CD14-positive monocyte (primary cell): ENCODE results near the gene DRC3. TPM values are rescaled to one million over a fixed set of nuclear protein-coding genes. Genes with fewer than 3 reads are reported as not detected.

ENCODE experiments used
- DNase-seq, 3 donors: peaks; one replicate each; pipeline ENCODE4 v3.0.0-alpha.2; 2011 to 2022
- H2AFZ ChIP-seq: 2 replicates; pipeline ENCODE4 v1.6.0; 2012; ENCODE audit warnings: mild to moderate bottlenecking, low read depth, low read length, inconsistent platforms; ENCODE audit not compliant: insufficient read depth, poor library complexity, severe bottlenecking
- H3K27ac ChIP-seq, 2 donors: 1 replicate in 1 of 2; 2 replicates in 1 of 2; pipeline ENCODE4 v1.5.1; 2012 to 2013; ENCODE audit warnings: low read length in 2 of 2, control low read depth in 1 of 2, inconsistent platforms in 1 of 2, low read depth in 1 of 2, mild to moderate bottlenecking in 1 of 2
- H3K27me3 ChIP-seq, 2 donors: one replicate each; pipeline versions ENCODE4 v1.6.0 to v1.6.1; 2011 to 2013; ENCODE audit warnings: low read length in 2 of 2; ENCODE audit not compliant: control insufficient read depth in 2 of 2, insufficient read depth in 2 of 2
- H3K36me3 ChIP-seq, 2 donors: replicated peaks in 1 of 2; 1 replicate in 1 of 2; 2 replicates in 1 of 2; pipeline versions ENCODE4 v1.5.1 to v1.6.1; 2012 to 2013; ENCODE audit warnings: low read length in 2 of 2, control low read depth in 1 of 2, inconsistent platforms in 1 of 2, mild to moderate bottlenecking in 1 of 2; ENCODE audit not compliant: insufficient read depth in 2 of 2, control insufficient read depth in 1 of 2
- H3K4me1 ChIP-seq, 2 donors: 1 replicate in 1 of 2; 2 replicates in 1 of 2; pipeline versions ENCODE4 v1.5.1 to v1.6.1; 2012 to 2013; ENCODE audit warnings: low read length in 2 of 2, control low read depth in 1 of 2, inconsistent platforms in 1 of 2, mild to moderate bottlenecking in 1 of 2, moderate library complexity in 1 of 2; ENCODE audit not compliant: insufficient read depth in 2 of 2, control insufficient read depth in 1 of 2
- H3K4me2 ChIP-seq: replicated peaks from 2 replicates; pipeline ENCODE3; 2012; ENCODE audit warnings: low read length, moderate library complexity, mild to moderate bottlenecking; ENCODE audit not compliant: poor library complexity, severe bottlenecking; ENCODE audit errors: extremely low read depth
- H3K4me3 ChIP-seq, 3 experiments: fragments of 200-600 bp in 1 of 3; sonication (generic) in 1 of 3; replicated peaks in 1 of 3; 1 replicate in 2 of 3; 2 replicates in 1 of 3; pipeline ENCODE4 v1.5.1; 2011 to 2013; ENCODE audit warnings: low read length in 3 of 3, mild to moderate bottlenecking in 3 of 3, control low read depth in 2 of 3, low read depth in 2 of 3, inconsistent platforms in 1 of 3, moderate library complexity in 1 of 3
- H3K79me2 ChIP-seq: 2 replicates; pipeline ENCODE4 v1.6.0; 2012; ENCODE audit warnings: mild to moderate bottlenecking, control low read depth, inconsistent platforms, low read length, moderate library complexity; ENCODE audit not compliant: insufficient read depth
- H3K9ac ChIP-seq: 2 replicates; pipeline ENCODE4 v1.6.0; 2017; ENCODE audit warnings: low read length, mild to moderate bottlenecking; ENCODE audit not compliant: insufficient read depth, poor library complexity, severe bottlenecking
- H3K9me3 ChIP-seq, 2 donors: replicated peaks in 1 of 2; 1 replicate in 1 of 2; 2 replicates in 1 of 2; pipeline versions ENCODE4 v1.5.1 to v1.6.1; 2012 to 2013; ENCODE audit warnings: low read length in 2 of 2, control low read depth in 1 of 2; ENCODE audit not compliant: control insufficient read depth in 1 of 2, insufficient read depth in 1 of 2
- H4K20me1 ChIP-seq: 2 replicates; pipeline ENCODE4 v1.6.0; 2012; ENCODE audit warnings: mild to moderate bottlenecking, low read length, control low read depth, moderate library complexity; ENCODE audit not compliant: insufficient read depth
- H3K27ac Mint-ChIP-seq, 7 donors: one replicate each; pipeline ENCODE4 v1.8.0; 2020; ENCODE audit warnings: mild to moderate bottlenecking in 7 of 7, mixed read lengths in 7 of 7, moderate library complexity in 6 of 7, inconsistent platforms in 2 of 7
- H3K27me3 Mint-ChIP-seq, 3 donors: one replicate each; pipeline ENCODE4 v1.8.0; 2021 to 2022; ENCODE audit warnings: low read depth in 3 of 3, mild to moderate bottlenecking in 3 of 3, mixed read lengths in 3 of 3, moderate library complexity in 3 of 3, inconsistent platforms in 1 of 3
- H3K36me3 Mint-ChIP-seq, 2 donors: one replicate each; pipeline ENCODE4 v1.8.0; 2020; ENCODE audit warnings: mixed read lengths in 2 of 2, inconsistent platforms in 1 of 2, mild to moderate bottlenecking in 1 of 2
- H3K4me1 Mint-ChIP-seq: one replicate; pipeline ENCODE4 v1.8.0; 2020; ENCODE audit warnings: mild to moderate bottlenecking, mixed read lengths
- H3K4me3 Mint-ChIP-seq, 2 donors: one replicate each; pipeline ENCODE4 v1.8.0; 2020; ENCODE audit warnings: mild to moderate bottlenecking in 2 of 2, mixed read lengths in 2 of 2, moderate library complexity in 1 of 2
- H3K9me3 Mint-ChIP-seq, 7 donors: one replicate each; pipeline ENCODE4 v1.8.0; 2020 to 2022; ENCODE audit warnings: mixed read lengths in 7 of 7, mild to moderate bottlenecking in 6 of 7, moderate library complexity in 6 of 7, inconsistent platforms in 2 of 7
- WGBS: methylation state at CpG from one replicate; pipeline ENCODE4 v1.1.5; 2013; ENCODE audit warnings: missing lambda C conversion rate; ENCODE audit not compliant: insufficient coverage; 5-methylcytosine and 5-hydroxymethylcytosine counted together
- intact Hi-C, 2 donors: fragments of 100-400 bp; cut with micrococcal nuclease; formaldehyde crosslinking; loops; one replicate each; pipeline versions ENCODE4 v1.15.0 to v1.15.1; 2023
- polyA plus RNA-seq, 3 donors: library from polyadenylated mRNA; depleted of rRNA in 1 of 3; unstranded in 2 of 3; stranded (reverse) in 1 of 3; fragments of 300-500 nt in 2 of 3; fragments of >200 nt in 1 of 3; fragmentation: Illumina TruSeq in 2 of 3; gene quantifications; 1 replicate in 2 of 3; 2 replicates in 1 of 3; pipeline ENCODE4 v1.2.3, GENCODE V29; 2012 to 2021
- TF ChIP-seq, protein P1 (sequence below): fragments of 200-600 bp; IDR thresholded peaks from one replicate; pipeline ENCODE4 v1.8.0; 2022; ENCODE audit warnings: antibody characterized with exemption, mild to moderate bottlenecking

DRC3 gene
- polyA plus RNA-seq, 3 donors: 0.23 to 0.58 (median 0.39) TPM

DNA sequence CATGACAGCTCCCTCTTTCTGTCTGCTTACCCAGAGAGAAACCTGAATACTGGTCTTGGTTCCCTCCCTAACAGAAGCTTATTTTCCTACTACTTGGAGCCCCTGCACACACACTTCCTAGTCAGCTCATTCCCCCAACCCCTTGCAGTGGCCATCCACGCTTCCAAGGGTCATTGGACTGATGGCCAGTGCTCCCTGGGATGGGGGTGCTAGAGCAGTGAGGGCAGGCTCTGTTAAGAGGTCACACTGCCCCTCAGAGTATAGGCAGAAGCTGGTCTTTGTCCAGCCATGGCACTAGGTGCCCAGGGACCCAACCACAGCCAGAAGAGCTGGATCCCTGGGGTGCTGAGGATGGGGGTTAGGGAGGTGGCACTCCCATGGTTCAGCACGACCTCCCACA is 12.5 kb downstream of the DRC3 start:
- Mint-ChIP-seq H3K27ac (peak overlapping the region in 1 of 7 donors; percentile 42), H3K4me1 (no peaks in the 10 kb centered on the region)
- H3K79me2 ChIP-seq: no peaks in the 10 kb centered on the region

DNA sequence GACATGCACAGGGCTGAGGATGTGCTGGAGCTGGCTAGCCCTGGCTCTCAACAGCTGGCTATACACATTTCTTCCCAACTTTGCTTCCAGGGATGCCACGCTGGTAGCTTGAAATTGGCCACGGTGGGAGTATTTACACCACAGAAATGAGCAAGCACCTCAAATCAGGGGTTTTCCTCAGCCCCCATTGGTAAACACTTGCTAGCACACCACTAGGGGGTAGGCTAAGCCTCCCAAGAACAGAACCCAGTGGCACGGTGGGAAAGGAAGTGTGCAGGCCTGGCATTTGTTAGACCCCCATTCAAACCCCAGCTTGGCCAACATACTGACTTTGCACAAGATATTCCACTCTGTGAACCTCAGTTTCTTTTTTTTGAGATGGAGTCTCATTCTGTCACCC is 12.9 kb downstream of the DRC3 start:
- Histone ChIP-seq H4K20me1 (no peaks in the 10 kb centered on the region), H3K4me3 (no peak overlapping the region), H3K36me3 (no peaks in the 10 kb centered on the region), H2AFZ (no peak overlapping the region), H3K79me2 (no peaks in the 10 kb centered on the region), H3K4me2 (no peak overlapping the region), H3K9ac (no peak overlapping the region), H3K9me3 (no peaks in the 10 kb centered on the region), H3K27me3 (no peaks in the 10 kb centered on the region), H3K4me1 (no peaks in the 10 kb centered on the region), H3K27ac (no peak overlapping the region)
- H3K9me3 Mint-ChIP-seq: peaks cover 0 to 3% (median 0%) of the 10 kb centered on the region in 7 donors
- WGBS: 0% methylated on average over 1 of the region's 3 CpGs
- peak overlapping the region in 1 of 7 donors; percentile 13 for H3K27ac Mint-ChIP-seq
- peak in 1 of 3 donors; percentile 30 for DNase-seq
- intact Hi-C loops: no loop called here
- no peaks in the 10 kb centered on the region for H3K4me1 Mint-ChIP-seq
- no peak overlapping the region for H3K4me3 Mint-ChIP-seq
- H3K36me3 Mint-ChIP-seq: no peaks in the 10 kb centered on the region
- TF ChIP-seq, protein P1, sequence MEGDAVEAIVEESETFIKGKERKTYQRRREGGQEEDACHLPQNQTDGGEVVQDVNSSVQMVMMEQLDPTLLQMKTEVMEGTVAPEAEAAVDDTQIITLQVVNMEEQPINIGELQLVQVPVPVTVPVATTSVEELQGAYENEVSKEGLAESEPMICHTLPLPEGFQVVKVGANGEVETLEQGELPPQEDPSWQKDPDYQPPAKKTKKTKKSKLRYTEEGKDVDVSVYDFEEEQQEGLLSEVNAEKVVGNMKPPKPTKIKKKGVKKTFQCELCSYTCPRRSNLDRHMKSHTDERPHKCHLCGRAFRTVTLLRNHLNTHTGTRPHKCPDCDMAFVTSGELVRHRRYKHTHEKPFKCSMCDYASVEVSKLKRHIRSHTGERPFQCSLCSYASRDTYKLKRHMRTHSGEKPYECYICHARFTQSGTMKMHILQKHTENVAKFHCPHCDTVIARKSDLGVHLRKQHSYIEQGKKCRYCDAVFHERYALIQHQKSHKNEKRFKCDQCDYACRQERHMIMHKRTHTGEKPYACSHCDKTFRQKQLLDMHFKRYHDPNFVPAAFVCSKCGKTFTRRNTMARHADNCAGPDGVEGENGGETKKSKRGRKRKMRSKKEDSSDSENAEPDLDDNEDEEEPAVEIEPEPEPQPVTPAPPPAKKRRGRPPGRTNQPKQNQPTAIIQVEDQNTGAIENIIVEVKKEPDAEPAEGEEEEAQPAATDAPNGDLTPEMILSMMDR: peak; percentile 13
- peaks cover 0 to 7% (median 2%) of the 10 kb centered on the region in 3 donors for H3K27me3 Mint-ChIP-seq

More for the DNA sequence above, 12.5 kb downstream of the DRC3 start:
- H3K27me3 ChIP-seq: no peaks in the 10 kb centered on the region
- DNase-seq: no peak
- TF ChIP-seq, protein P1: no peak
- no peaks in the 10 kb centered on the region for H3K4me1 ChIP-seq
- H2AFZ ChIP-seq: no peak overlapping the region
- H4K20me1 ChIP-seq: no peaks in the 10 kb centered on the region
- Mint-ChIP-seq H3K36me3 (no peaks in the 10 kb centered on the region), H3K4me3 (no peak overlapping the region), H3K27me3 (peaks cover 0 to 6% (median 2%) of the 10 kb centered on the region in 3 donors), H3K9me3 (peaks cover 0 to 3% (median 0%) of the 10 kb centered on the region in 7 donors)
- H3K9me3 ChIP-seq: no peaks in the 10 kb centered on the region
- H3K4me3 ChIP-seq: no peak overlapping the region
- H3K36me3 ChIP-seq: no peaks in the 10 kb centered on the region
- no peak overlapping the region for H3K4me2 ChIP-seq
- H3K9ac ChIP-seq: no peak overlapping the region
- intact Hi-C loops: no loop called here
- WGBS: 100% methylated on average over 1 of the region's 2 CpGs
- H3K27ac ChIP-seq: no peak overlapping the region
